GM19455 (cell line): Measurements from ENCODE around the gene HPN.
"Not testable (repeated sequence)": the region's sequence is repeated elsewhere in the genome, so short reads cannot be mapped to it uniquely, and the experiment has no call there.

Source experiments
- ATAC-seq: cut with Tn5 transposase; IDR thresholded peaks from one replicate; pipeline ENCODE4 v1.9.1; 2021; ENCODE audit not compliant: unreplicated experiment

Gene HPN

GRCh38 chr19:35042056-35042730, 672 bp downstream of the HPN start:
- no peak for ATAC-seq

GRCh38 chr19:35042954-35043604, 1.6 kb downstream of the HPN start:
- ATAC-seq = no peak

- no peak for ATAC-seq
Observed at GRCh38 chr19:35043906-35044305, 2.4 kb downstream of the HPN start.

GRCh38 chr19:35044317-35045117, 3.0 kb downstream of the HPN start:
- no peak for ATAC-seq

GRCh38 chr19:35045667-35046300, 4.3 kb downstream of the HPN start:
- ATAC-seq = no peak

GRCh38 chr19:35046461-35046860, 4.9 kb downstream of the HPN start:
- no peak for ATAC-seq

GRCh38 chr19:35048911-35049411, 7.4 kb downstream of the HPN start:
- ATAC-seq = no peak

- no peak for ATAC-seq
Observed at GRCh38 chr19:35049456-35049855, 7.9 kb downstream of the HPN start.

GRCh38 chr19:35050662-35051061, 9.1 kb downstream of the HPN start:
- not testable (repeated sequence) for ATAC-seq

GRCh38 chr19:35051268-35051667, 9.7 kb downstream of the HPN start:
- not testable (repeated sequence) for ATAC-seq

GRCh38 chr19:35051796-35052195, 10.3 kb downstream of the HPN start:
- ATAC-seq = no peak

GRCh38 chr19:35052599-35053190, 11.2 kb downstream of the HPN start:
- ATAC-seq = no peak

GRCh38 chr19:35053667-35054293, 12.3 kb downstream of the HPN start:
- no peak for ATAC-seq

- ATAC-seq = no peak
Observed at GRCh38 chr19:35054626-35055025, 13.1 kb downstream of the HPN start.

GRCh38 chr19:35055715-35056179, 14.2 kb downstream of the HPN start:
- no peak for ATAC-seq

- ATAC-seq = no peak
Observed at GRCh38 chr19:35056513-35057063, 15.1 kb downstream of the HPN start.

GRCh38 chr19:35058370-35058769, 16.8 kb downstream of the HPN start:
- ATAC-seq = no peak

GRCh38 chr19:35059006-35059798, 17.7 kb downstream of the HPN start:
- no peak for ATAC-seq

- ATAC-seq = no peak
Observed at GRCh38 chr19:35059799-35060091, 18.2 kb downstream of the HPN start.
